Activated T-helper 9 cell treated with anti-CD3 and anti-CD28 coated beads, Interleukin-2, amount 50 U/mL, for 16 hours (primary cell): ENCODE data around the gene DSTN.

ENCODE experiments used
- DNase-seq: peaks from one replicate; pipeline ENCODE4 v3.0.0-alpha.2; 2020; ENCODE audit warnings: low read depth

The DSTN gene

GRCh38 chr20:17612287-17612991, 42.6 kb downstream of the DSTN start:
- DNase-seq, result no peak

GRCh38 chr20:17612992-17613327, 43.1 kb downstream of the DSTN start:
- DNase-seq, result no peak

- no peak for DNase-seq
These were observed 43.7 kb downstream of the DSTN start for GRCh38 chr20:17613328-17614175.

GRCh38 chr20:17614176-17614811, 44.4 kb downstream of the DSTN start:
- no peak for DNase-seq

DNA sequence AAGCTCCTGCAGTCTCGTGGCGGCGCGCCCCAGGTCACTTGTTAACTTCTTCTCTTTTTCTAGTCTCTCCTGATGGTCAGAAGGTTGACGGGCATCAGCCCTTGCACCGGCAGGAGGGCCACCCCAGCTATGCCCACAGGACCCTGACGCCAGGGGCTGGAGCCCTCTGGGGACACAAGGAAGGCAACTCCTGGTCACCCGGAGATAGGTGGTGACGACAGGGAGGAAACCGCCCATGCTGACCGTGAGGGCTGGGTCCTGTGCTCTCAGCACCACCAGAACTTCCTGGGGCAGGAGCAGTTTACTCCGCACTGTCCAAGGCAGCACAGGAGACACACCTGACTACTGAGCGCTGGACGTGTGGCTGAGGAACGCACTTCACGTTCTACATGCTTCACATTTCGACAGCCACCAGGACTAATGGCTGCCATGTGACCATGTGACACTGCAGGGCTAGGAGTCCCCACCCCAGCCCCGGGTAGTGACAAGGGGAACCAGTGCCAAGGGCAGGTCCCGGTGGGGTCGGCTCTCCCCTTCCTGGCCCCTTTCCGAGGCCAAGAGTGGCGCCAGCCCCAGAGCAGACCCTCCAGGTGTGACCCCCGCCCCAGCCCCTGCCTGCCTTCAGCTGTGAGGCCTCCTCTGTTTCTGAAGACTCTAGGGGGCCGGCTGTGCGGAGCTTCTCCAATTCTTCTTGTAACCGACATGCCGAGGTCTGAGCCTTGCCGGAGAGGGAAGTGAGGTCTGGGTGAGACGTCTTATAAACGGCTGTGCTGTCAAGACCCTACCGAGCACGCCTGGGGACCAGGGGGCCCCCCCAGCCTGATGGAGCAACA, 45.2 kb downstream of the DSTN start:
- no peak for DNase-seq

GRCh38 chr20:17615645-17616479, 46.0 kb downstream of the DSTN start:
- no peak for DNase-seq

- no peak for DNase-seq
These were observed 46.8 kb downstream of the DSTN start for GRCh38 chr20:17616480-17617211.

- DNase-seq, result no peak
These were observed 47.5 kb downstream of the DSTN start for GRCh38 chr20:17617212-17617867.

- no peak for DNase-seq
These were observed 48.2 kb downstream of the DSTN start for GRCh38 chr20:17617868-17618672.

- DNase-seq, result no peak
These were observed 48.8 kb downstream of the DSTN start for GRCh38 chr20:17618673-17619013.

DNA sequence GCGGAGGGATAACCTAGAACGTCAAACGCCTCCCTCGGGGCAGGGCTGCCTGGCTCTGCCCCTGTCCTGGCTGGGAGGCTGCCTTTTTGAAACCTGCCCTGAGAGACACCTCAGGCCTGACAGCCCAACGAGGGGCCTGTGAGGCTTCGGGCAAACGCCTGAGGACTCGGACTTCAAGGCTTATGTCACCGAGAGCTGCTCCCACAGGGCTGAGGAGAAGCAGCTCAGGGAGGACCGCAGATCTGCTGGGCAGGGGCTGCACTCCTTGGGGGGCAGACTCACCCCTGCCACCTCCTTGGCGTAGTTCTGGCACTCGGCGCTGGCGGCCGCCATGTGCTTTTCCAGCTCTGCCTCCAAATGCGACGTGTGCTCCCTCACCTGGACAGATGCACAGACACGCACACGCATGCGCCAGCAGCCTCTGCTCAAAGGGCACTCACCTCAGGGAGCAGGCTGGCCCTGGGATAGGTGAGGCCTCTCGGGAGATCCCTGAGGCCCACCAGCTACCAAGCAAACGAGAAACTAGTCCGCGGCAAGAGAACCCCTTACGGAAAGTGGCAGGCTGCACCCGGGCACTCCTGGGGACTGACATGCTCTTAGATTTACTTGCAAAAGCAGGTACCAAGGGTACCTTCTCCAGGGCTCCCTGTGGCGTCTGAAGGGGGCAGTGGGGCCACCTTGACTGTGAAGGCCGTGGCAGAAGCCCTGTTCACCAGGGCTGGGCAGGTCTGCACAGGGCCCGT, 49.6 kb downstream of the DSTN start:
- DNase-seq, result no peak

- no peak for DNase-seq
These were observed 50.7 kb downstream of the DSTN start for GRCh38 chr20:17620371-17621228.

DNA sequence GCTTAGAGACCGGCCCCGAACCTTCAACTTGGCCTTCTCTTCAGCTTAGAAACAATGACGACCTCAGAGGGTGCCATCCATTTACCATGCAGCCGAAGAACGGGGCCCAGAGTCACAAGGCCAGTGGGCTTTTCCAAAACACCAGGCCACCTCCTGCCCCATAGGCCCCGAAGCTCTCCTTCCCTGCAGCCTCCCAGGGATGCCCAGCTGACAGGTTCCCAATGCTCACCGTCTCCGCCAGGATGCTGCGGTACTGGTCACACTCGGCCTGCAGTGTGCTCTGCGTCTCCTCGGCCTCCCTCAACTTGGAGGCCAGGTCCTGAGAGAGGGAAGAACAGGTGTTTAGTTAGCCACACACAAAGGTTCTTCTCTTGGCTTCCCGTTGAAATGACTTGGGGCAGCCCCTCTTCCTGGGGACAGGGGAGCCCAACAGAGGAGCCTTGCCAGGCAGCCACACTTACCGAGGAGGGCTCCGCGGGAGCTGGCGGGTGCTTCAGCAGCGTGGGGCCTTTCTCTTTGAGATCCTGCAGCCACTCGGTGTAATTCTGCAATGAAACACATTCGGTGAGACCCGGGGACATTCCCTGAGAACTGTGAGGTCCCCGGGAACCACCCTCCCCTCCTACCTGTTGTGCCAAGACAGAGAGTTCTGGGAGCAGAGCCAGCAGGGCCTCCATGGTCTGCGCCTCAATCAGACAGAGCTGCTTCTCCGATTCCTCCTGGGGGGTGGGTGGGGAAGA, 51.5 kb downstream of the DSTN start:
- no peak for DNase-seq

DNA sequence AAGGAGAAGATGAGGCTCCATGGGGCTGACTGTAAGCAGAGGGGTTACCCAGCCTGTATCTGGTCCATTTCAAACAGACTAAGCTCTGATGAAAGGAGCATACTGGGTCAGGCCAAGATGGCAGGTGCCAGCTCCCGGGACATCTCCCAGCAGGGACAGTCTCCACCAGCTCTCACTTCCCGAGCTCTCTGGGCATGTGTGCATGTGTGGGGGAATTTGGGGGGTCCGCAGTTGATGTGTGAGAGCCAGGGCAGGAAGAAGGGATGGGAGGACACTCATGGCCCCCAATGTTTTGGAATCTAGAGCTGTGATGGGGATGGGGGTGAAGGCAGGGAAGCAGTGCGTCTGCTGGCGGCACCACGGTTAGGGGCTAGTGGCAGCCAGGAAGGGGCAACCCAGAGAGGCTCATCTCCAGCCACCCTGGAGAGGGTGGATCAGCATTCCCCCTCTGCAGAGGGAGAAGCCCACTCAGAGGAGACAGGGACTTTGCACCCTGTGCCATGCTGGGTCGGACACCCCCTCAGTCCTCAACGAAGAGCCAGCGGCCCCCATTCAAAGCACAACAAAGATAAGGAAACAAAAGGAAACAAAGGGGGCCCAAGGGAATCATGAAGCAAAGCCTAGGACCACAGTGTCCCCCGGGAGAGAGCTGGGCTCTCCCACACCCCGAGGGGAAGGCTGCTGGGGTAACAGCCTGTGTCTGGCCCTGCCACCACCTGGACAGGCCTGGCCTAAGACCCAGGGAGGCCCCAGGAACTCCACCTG, 52.4 kb downstream of the DSTN start:
- no peak for DNase-seq

- no peak for DNase-seq
These were observed 53.1 kb downstream of the DSTN start for GRCh38 chr20:17622851-17623508.

DNA sequence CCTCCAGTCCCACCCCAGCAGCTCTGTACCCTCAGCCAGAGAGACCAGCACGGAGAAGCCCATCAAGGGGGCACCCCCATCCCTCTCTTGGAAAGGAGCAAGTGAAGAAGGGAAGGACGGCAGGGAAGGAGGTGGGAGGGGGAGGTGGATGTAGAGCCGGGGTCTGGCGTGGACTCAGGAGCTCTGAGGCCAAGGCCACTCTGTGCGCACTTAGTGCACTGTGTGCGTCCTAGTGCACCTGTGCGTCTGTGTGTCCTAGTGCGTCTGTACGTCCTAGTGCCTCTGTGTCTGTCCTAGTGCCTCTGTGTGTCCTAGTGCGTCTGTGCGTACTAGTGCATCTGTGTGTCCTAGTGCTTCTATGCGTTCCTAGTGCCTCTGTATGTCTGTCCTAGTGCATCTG, 54.2 kb downstream of the DSTN start:
- no peak for DNase-seq
